ENCODE data around the gene SVBP.
A peak's percentile ranks its signal among the peaks of the same experiment; 100 is the strongest.
"Not testable (repeated sequence)": the region's sequence is repeated elsewhere in the genome, so short reads cannot be mapped to it uniquely, and the experiment has no call there.

Gene SVBP, protein sequence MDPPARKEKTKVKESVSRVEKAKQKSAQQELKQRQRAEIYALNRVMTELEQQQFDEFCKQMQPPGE

DNA sequence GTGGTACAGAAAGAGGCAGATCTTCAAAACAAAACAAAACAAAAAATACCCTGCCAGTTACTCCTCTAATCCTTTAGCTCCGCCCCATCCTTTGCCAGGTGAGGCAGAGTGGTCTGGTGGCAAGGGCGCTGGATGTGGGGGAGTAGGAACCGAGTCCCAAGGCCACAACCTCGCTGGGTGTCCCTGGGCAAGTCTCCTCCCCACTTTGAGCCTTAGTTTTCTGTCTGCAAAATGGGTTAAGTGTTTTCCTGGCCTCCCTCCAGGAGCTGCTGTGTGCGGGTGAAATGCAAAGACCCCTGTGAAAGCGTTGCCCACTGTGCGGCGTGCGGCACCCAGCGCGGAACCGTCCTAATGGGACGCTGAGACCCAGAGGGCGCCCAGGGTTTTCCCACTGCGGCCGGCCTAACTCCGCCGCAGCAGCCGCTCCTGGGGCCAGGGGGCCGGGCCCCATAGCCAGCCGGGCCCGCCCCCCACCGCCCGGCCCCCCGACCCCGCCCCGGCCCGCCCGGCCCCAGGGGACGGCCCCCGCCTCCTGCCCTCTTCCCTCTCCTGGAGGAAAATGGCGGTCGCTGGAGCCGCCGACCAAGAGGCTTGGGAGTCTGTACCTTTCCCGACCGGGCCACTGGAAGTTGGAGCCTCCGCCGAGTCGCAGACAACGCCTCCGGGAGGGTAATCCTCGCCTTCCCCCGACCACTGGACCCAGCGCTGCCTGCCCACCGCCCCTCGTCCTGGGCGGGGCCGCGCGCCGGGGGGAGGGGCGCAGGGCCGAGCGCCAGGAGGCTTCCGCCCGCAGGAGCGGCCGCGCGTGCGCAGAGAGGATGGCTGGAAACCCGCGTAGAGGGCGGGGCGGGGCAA, at the start of gene SVBP, which contains the start of gene ERMAP:
Gene SVBP, minus strand, starts transcription at position 813 of the 855 bp plus-strand sequence. CDS start 853 bp downstream, outside the sequence.
Gene ERMAP, plus strand, starts transcription at position 538 of the 855 bp plus-strand sequence. CDS start 13,327 bp downstream, outside the sequence.
- peak within 1 kb of the TSS; percentile 91 for H3K4me3 ChIP-seq (ENCODE audit: severe bottlenecking)
- TF ChIP-seq, protein P1, sequence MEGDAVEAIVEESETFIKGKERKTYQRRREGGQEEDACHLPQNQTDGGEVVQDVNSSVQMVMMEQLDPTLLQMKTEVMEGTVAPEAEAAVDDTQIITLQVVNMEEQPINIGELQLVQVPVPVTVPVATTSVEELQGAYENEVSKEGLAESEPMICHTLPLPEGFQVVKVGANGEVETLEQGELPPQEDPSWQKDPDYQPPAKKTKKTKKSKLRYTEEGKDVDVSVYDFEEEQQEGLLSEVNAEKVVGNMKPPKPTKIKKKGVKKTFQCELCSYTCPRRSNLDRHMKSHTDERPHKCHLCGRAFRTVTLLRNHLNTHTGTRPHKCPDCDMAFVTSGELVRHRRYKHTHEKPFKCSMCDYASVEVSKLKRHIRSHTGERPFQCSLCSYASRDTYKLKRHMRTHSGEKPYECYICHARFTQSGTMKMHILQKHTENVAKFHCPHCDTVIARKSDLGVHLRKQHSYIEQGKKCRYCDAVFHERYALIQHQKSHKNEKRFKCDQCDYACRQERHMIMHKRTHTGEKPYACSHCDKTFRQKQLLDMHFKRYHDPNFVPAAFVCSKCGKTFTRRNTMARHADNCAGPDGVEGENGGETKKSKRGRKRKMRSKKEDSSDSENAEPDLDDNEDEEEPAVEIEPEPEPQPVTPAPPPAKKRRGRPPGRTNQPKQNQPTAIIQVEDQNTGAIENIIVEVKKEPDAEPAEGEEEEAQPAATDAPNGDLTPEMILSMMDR (IDR thresholded peaks at IDR 0.05; ENCODE audit: poor library complexity, severe bottlenecking): no peak
- H3K27ac ChIP-seq (ENCODE audit: poor library complexity, severe bottlenecking): peak within 1 kb of the TSS; percentile 79
- no peaks in the 10 kb centered on the region for H3K27me3 ChIP-seq (ENCODE audit: insufficient read depth, poor library complexity, severe bottlenecking)
- DNase-seq (ENCODE audit: low spot score): peak; percentile 90
- H3K9me3 ChIP-seq (ENCODE audit: severe bottlenecking): no peaks in the 10 kb centered on the region
- ATAC-seq (ENCODE audit: low read depth): peak; percentile 87
- peaks cover 11% of the 10 kb centered on the region for H3K4me1 ChIP-seq (ENCODE audit: insufficient read depth, poor library complexity, severe bottlenecking)
- peaks cover 4% of the 10 kb centered on the region; the same call in 1 of the 2 replicates for H3K36me3 ChIP-seq (ENCODE audit: low read depth)

DNA sequence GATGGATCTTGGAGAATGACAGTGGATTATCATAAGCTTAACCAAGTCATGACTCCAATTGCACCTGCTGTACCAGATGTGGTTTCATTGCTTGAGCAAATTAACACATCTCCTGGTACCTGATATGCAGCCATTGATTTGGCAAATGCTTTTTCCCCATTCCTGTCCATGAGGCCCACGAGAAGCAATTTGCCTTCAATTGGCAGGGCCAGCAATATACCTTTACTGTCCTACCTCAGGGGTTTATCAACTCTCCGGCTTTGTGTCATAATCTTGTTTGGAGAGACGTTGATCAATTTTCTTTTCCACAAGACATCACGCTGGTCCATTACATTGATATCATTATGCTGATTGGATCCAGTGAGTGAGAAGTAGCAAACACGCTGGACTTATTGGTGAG, 49.4 kb upstream of the SVBP start:
- Histone ChIP-seq H3K9me3 (ENCODE audit: severe bottlenecking) (no peaks in the 10 kb centered on the region), H3K4me1 (ENCODE audit: insufficient read depth, poor library complexity, severe bottlenecking) (no peaks in the 10 kb centered on the region), H3K4me3 (ENCODE audit: severe bottlenecking) (no peak overlapping the region), H3K27ac (ENCODE audit: poor library complexity, severe bottlenecking) (no peak overlapping the region), H3K27me3 (ENCODE audit: insufficient read depth, poor library complexity, severe bottlenecking) (no peaks in the 10 kb centered on the region), H3K36me3 (ENCODE audit: low read depth) (no peaks in the 10 kb centered on the region)
- DNase-seq (ENCODE audit: low spot score) (no peak), ATAC-seq (ENCODE audit: low read depth) (no peak)
- TF ChIP-seq, protein P1 (IDR thresholded peaks at IDR 0.05; ENCODE audit: poor library complexity, severe bottlenecking): no peak

DNA sequence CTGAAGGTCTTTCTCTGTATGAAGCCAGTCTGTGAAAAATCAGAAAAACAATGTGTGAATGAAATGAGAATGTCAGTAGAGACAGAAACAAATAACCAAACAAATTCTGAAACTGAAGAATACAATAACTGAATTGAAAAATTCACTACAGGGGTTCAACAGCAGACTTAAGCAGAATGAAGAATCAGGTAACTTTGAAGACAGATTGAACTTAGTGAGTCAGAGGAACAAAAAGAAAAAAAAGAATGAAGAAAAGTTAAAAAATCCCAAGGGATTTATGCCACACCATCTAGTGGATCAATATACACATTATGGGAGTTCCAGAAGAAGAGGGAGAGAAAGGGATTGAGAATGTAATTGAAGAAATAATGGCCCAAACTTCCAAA, 43.8 kb upstream of the SVBP start:
- H3K9me3 ChIP-seq (ENCODE audit: severe bottlenecking): peaks cover 2% of the 10 kb centered on the region
- H3K36me3 ChIP-seq (ENCODE audit: low read depth): no peaks in the 10 kb centered on the region
- no peak overlapping the region for H3K27ac ChIP-seq (ENCODE audit: poor library complexity, severe bottlenecking)
- no peaks in the 10 kb centered on the region for H3K4me1 ChIP-seq (ENCODE audit: insufficient read depth, poor library complexity, severe bottlenecking)
- no peak for ATAC-seq (ENCODE audit: low read depth)
- DNase-seq (ENCODE audit: low spot score): no peak
- no peaks in the 10 kb centered on the region for H3K27me3 ChIP-seq (ENCODE audit: insufficient read depth, poor library complexity, severe bottlenecking)
- no peak overlapping the region for H3K4me3 ChIP-seq (ENCODE audit: severe bottlenecking)
- TF ChIP-seq, protein P1 (IDR thresholded peaks at IDR 0.05; ENCODE audit: poor library complexity, severe bottlenecking): no peak

DNA sequence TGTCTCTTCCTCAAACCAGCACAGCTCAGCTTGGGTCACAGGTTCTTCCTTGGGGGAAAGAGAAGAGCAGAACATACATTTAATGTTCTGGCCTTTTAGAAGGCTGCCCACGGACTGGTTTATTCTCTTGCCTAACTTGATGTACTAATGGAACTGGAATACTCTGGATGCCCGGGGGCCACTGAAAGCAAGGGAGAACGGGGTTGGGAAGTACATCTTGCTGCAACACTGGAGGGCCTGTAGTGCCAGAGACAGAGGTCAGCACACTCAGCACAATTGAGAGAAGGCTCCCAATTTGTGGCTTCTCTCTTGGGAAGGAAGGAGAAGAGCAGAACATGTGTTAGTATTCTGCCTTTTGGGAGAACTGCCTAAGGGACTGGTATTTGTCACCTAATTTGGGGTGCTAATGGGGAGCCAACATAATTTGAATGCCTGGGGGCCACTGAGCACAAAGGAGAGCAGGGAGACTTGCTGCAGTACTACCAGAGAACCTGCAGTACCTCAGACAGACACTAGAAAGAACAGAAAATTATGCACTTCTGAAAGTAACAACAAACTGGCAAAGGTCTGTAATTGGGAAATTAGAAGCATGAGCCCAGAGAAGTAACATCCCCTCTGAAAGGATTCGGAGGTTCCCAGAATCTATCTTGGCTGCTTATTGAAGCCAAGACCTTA, 43.3 kb upstream of the SVBP start:
- Histone ChIP-seq H3K9me3 (ENCODE audit: severe bottlenecking) (peaks cover 2% of the 10 kb centered on the region), H3K4me1 (ENCODE audit: insufficient read depth, poor library complexity, severe bottlenecking) (no peaks in the 10 kb centered on the region), H3K36me3 (ENCODE audit: low read depth) (no peaks in the 10 kb centered on the region), H3K4me3 (ENCODE audit: severe bottlenecking) (no peak overlapping the region), H3K27ac (ENCODE audit: poor library complexity, severe bottlenecking) (no peak overlapping the region), H3K27me3 (ENCODE audit: insufficient read depth, poor library complexity, severe bottlenecking) (no peaks in the 10 kb centered on the region)
- TF ChIP-seq, protein P1 (IDR thresholded peaks at IDR 0.05; ENCODE audit: poor library complexity, severe bottlenecking): no peak
- ATAC-seq (ENCODE audit: low read depth): no peak
- no peak for DNase-seq (ENCODE audit: low spot score)

DNA sequence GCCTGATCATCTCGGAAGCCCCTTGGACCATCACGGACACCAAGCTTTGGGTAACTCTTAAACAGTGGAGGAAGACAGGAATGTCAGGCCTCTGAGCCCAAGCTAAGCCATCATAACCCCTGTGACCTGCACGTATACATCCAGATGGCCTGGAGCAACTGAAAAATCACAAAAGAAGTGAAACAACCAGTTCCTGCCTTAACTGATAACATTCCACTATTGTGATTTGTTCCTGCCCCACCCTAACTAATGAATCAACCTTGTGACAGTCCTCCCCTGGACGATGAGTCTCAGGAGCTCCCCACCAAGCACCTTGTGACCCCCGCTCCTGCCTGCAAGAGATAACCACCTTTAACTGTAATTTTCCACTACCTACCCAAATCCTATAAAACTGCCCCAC, 42.2 kb upstream of the SVBP start:
- not testable (repeated sequence) for H3K4me1 ChIP-seq (ENCODE audit: insufficient read depth, poor library complexity, severe bottlenecking); H3K36me3 ChIP-seq (ENCODE audit: low read depth); DNase-seq (ENCODE audit: low spot score); H3K4me3 ChIP-seq (ENCODE audit: severe bottlenecking); H3K9me3 ChIP-seq (ENCODE audit: severe bottlenecking); H3K27ac ChIP-seq (ENCODE audit: poor library complexity, severe bottlenecking); ATAC-seq (ENCODE audit: low read depth); H3K27me3 ChIP-seq (ENCODE audit: insufficient read depth, poor library complexity, severe bottlenecking)

DNA sequence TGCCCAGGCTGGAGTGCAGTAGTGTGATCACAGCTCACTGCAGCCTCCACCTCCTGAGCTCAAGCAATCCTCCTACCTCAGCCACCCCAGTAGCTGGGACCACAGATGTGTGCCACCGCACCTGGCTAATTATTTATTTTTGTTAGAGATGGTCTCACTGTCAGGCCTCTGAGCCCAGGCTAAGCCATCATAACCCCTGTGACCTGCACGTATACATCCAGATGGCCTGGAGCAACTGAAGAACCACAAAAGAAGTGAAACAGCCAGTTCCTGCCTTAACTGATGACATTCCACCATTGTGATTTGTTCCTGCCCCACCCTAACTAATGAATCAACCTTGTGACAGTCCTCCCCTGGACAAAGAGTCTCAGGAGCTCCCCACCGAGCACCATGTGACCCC, 39.4 kb upstream of the SVBP start:
- H3K9me3 ChIP-seq (ENCODE audit: severe bottlenecking); DNase-seq (ENCODE audit: low spot score); H3K27ac ChIP-seq (ENCODE audit: poor library complexity, severe bottlenecking); ATAC-seq (ENCODE audit: low read depth); H3K4me3 ChIP-seq (ENCODE audit: severe bottlenecking); H3K27me3 ChIP-seq (ENCODE audit: insufficient read depth, poor library complexity, severe bottlenecking); H3K4me1 ChIP-seq (ENCODE audit: insufficient read depth, poor library complexity, severe bottlenecking); H3K36me3 ChIP-seq (ENCODE audit: low read depth): not testable (repeated sequence)

Measured in RWPE2 (cell line).